ENCODE data around the gene REEP5. TPM values are rescaled to one million over a fixed set of nuclear protein-coding genes. Genes with fewer than 3 reads are reported as not detected.

REEP5 gene
- total and polyA plus RNA-seq, 12 donors: 90.2 to 169 (median 132) TPM

- no peaks in the 10 kb centered on the region for H3K9me3 ChIP-seq
- H3K4me1 ChIP-seq: peaks cover 0 to 36% (median 26%) of the 10 kb centered on the region in 9 donors
- WGBS, 2 donors: 63 to 66% methylated on average over 3 of the region's 3 CpGs
- no peak for DNase-seq
- H3K36me3 ChIP-seq: no peaks in the 10 kb centered on the region
- H3K27me3 ChIP-seq: no peaks in the 10 kb centered on the region
- TF ChIP-seq CTCF (IDR thresholded peaks at IDR 0.05): no peak
- ATAC-seq: no peak
- H3K27ac ChIP-seq: no peak overlapping the region
- intact Hi-C loops (cut with DNase I): loop anchor here in 1 of 10 donors (5.0 kb wide), 1 partner anchor 34 kb away; the partner anchor contains the start of gene REEP5
- H3K4me3 ChIP-seq: no peak overlapping the region
These were observed 34.6 kb upstream of the REEP5 start for GRCh38 chr5:112956606-112957005.

GRCh38 chr5:112951124-112951702, 29.2 kb upstream of the REEP5 start:
- Histone ChIP-seq H3K9me3 (no peaks in the 10 kb centered on the region), H3K27me3 (no peaks in the 10 kb centered on the region), H3K4me1 (no peaks in the 10 kb centered on the region), H3K27ac (no peak overlapping the region), H3K36me3 (no peaks in the 10 kb centered on the region), H3K4me3 (no peak overlapping the region)
- DNase-seq: no peak
- no peak for ATAC-seq
- intact Hi-C loops (cut with DNase I): no loop called here
- WGBS, 2 donors: 93% methylated on average over 12 of the region's 12 CpGs
- TF ChIP-seq CTCF (IDR thresholded peaks at IDR 0.05): no peak

- no peak for TF ChIP-seq CTCF (IDR thresholded peaks at IDR 0.05)
- no peak overlapping the region for H3K27ac ChIP-seq
- no peak overlapping the region for H3K4me3 ChIP-seq
- no peaks in the 10 kb centered on the region for H3K9me3 ChIP-seq
- no peaks in the 10 kb centered on the region for H3K4me1 ChIP-seq
- H3K27me3 ChIP-seq: no peaks in the 10 kb centered on the region
- 98 to 99% methylated on average over 1 of the region's 1 CpG for WGBS, 2 donors
- no peak for ATAC-seq
- DNase-seq: no peak
- intact Hi-C loops (cut with DNase I): no loop called here
- no peaks in the 10 kb centered on the region for H3K36me3 ChIP-seq
These were observed 26.4 kb upstream of the REEP5 start for GRCh38 chr5:112948458-112948857.

GRCh38 chr5:112940670-112941069, 18.6 kb upstream of the REEP5 start:
- no peak for TF ChIP-seq CTCF (IDR thresholded peaks at IDR 0.05)
- ATAC-seq: no peak
- intact Hi-C loops (cut with DNase I): no loop called here
- Histone ChIP-seq H3K4me3 (no peak overlapping the region), H3K4me1 (no peaks in the 10 kb centered on the region), H3K27ac (no peak overlapping the region), H3K36me3 (no peaks in the 10 kb centered on the region), H3K27me3 (no peaks in the 10 kb centered on the region), H3K9me3 (no peaks in the 10 kb centered on the region)
- DNase-seq: no peak
- WGBS, 2 donors: 69 to 70% methylated on average over 2 of the region's 2 CpGs

All from heart right ventricle (tissue), 16 donors.